GM12891 (cell line): Measurements from ENCODE around the gene AIG1.

Source experiments
- POLR2A ChIP-seq: IDR thresholded peaks from 2 replicates; pipeline ENCODE4 v1.6.1; 2011; ENCODE audit warnings: low read depth, low read length, control low read depth
- POLR2AphosphoS5 ChIP-seq: IDR thresholded peaks from 2 replicates; pipeline ENCODE4 v1.6.1; 2011; ENCODE audit warnings: low read depth, low read length, control low read depth
- POU2F2 ChIP-seq: IDR thresholded peaks from 2 replicates; pipeline ENCODE4 v1.6.1; 2011; ENCODE audit warnings: low read depth, mild to moderate bottlenecking, control low read depth, low read length, moderate library complexity
- SPI1 ChIP-seq: IDR thresholded peaks from 2 replicates; pipeline ENCODE4 v1.6.1; 2011; ENCODE audit warnings: low read depth, low read length, control low read depth
- TAF1 ChIP-seq: IDR thresholded peaks from 2 replicates; pipeline ENCODE4 v1.6.1; 2011; ENCODE audit warnings: low read depth, low read length, control low read depth

DNA sequence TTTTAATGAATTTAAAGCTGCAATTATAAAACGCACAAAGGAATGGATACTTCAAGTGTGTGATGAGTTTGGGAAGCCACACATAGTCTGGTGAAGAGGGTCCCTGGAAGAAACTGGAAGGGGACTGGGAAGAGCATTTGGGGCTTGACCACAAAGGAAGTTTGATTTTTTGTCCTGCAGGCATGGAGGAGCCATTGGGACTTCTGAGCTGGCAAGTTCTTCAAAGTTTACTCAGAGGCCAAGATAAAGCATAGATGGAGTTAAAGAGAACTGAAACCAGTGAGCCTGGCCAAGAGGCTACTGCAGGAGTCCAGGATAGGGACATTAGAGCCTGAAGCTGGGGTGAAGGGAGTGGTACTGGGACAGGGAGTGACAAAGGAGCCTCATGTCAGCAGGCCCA is 95.0 kb downstream of the AIG1 start:
- no peak for TF ChIP-seq POLR2A
- no peak for TF ChIP-seq POLR2AphosphoS5
- no peak for TF ChIP-seq POU2F2
- no peak for TF ChIP-seq TAF1
- no peak for TF ChIP-seq SPI1
